Measurements from ENCODE around the gene ZSCAN32. TPM values are rescaled to one million over a fixed set of nuclear protein-coding genes. Genes with fewer than 3 reads are reported as not detected.

Gene ZSCAN32
- total RNA-seq, 1 donor from 2014 or later, result 20.7 TPM

GRCh38 chr16:3408561-3409197 lies 7.9 kb upstream of the ZSCAN32 start:
- Histone ChIP-seq H3K79me2 (ENCODE audit: insufficient read depth, low read length) (peaks cover 7% of the 10 kb centered on the region), H3K4me3 (ENCODE audit: insufficient read depth, low read depth, low read length) (no peak overlapping the region), H3K9me3 (ENCODE audit: insufficient read depth, low read depth, low read length) (peaks cover 58% of the 10 kb centered on the region), H3K9ac (ENCODE audit: low read length) (no peak overlapping the region), H3K4me2 (ENCODE audit: low read length) (no peak overlapping the region), H3K4me1 (ENCODE audit: insufficient read depth, low read length) (no peaks in the 10 kb centered on the region), H3K27ac (ENCODE audit: low read depth, low read length) (no peak overlapping the region), H3K27me3 (ENCODE audit: insufficient read depth, low read length) (no peaks in the 10 kb centered on the region), H4K20me1 (ENCODE audit: insufficient read depth, low read length) (no peaks in the 10 kb centered on the region), H2AFZ (ENCODE audit: low read depth, low read length) (no peak overlapping the region), H3K36me3 (ENCODE audit: insufficient read depth, low read length) (peaks cover 22% of the 10 kb centered on the region)
- Mint-ChIP-seq H3K4me3 (ENCODE audit: unreplicated experiment) (no peak overlapping the region), H3K27me3 (ENCODE audit: low read depth, unreplicated experiment) (no peaks in the 10 kb centered on the region), H3K4me1 (ENCODE audit: low read depth, unreplicated experiment) (no peaks in the 10 kb centered on the region), H3K9me3 (ENCODE audit: unreplicated experiment) (peaks cover 64% of the 10 kb centered on the region), H3K27ac (ENCODE audit: unreplicated experiment) (no peak overlapping the region), H3K36me3 (ENCODE audit: low read depth, unreplicated experiment) (peaks cover 70% of the 10 kb centered on the region)
- DNase-seq (ENCODE audit: low read depth), result no peak
- no peak for FAIRE-seq
- TF ChIP-seq CTCF (IDR thresholded peaks at IDR 0.05; ENCODE audit: insufficient read depth, low read depth, low read length) (no peak), EZH2 (IDR thresholded peaks at IDR 0.05; ENCODE audit: insufficient read depth, low read length) (no peak)

- Histone ChIP-seq H3K9ac (ENCODE audit: low read length) (peak overlapping the region; percentile 93), H3K4me1 (ENCODE audit: insufficient read depth, low read length) (peaks cover 9% of the 10 kb centered on the region), H4K20me1 (ENCODE audit: insufficient read depth, low read length) (no peaks in the 10 kb centered on the region), H3K79me2 (ENCODE audit: insufficient read depth, low read length) (peaks cover 37% of the 10 kb centered on the region), H3K9me3 (ENCODE audit: insufficient read depth, low read depth, low read length) (peaks cover 10% of the 10 kb centered on the region), H2AFZ (ENCODE audit: low read depth, low read length) (peak overlapping the region; percentile 86), H3K4me2 (ENCODE audit: low read length) (peak overlapping the region; percentile 90), H3K27ac (ENCODE audit: low read depth, low read length) (peak overlapping the region; percentile 70), H3K4me3 (ENCODE audit: insufficient read depth, low read depth, low read length) (peak overlapping the region; percentile 83), H3K27me3 (ENCODE audit: insufficient read depth, low read length) (no peaks in the 10 kb centered on the region), H3K36me3 (ENCODE audit: insufficient read depth, low read length) (peaks cover 29% of the 10 kb centered on the region)
- Mint-ChIP-seq H3K4me1 (ENCODE audit: low read depth, unreplicated experiment) (peaks cover 5% of the 10 kb centered on the region), H3K9me3 (ENCODE audit: unreplicated experiment) (peaks cover 18% of the 10 kb centered on the region), H3K27ac (ENCODE audit: unreplicated experiment) (peak overlapping the region; percentile 90), H3K27me3 (ENCODE audit: low read depth, unreplicated experiment) (no peaks in the 10 kb centered on the region), H3K4me3 (ENCODE audit: unreplicated experiment) (peak overlapping the region; percentile 91), H3K36me3 (ENCODE audit: low read depth, unreplicated experiment) (peaks cover 47% of the 10 kb centered on the region)
- FAIRE-seq (no peak), DNase-seq (ENCODE audit: low read depth) (peak; percentile 20)
- TF ChIP-seq EZH2 (IDR thresholded peaks at IDR 0.05; ENCODE audit: insufficient read depth, low read length) (no peak), CTCF (IDR thresholded peaks at IDR 0.05; ENCODE audit: insufficient read depth, low read depth, low read length) (no peak)
Measured at GRCh38 chr16:3401719-3402397, 1.1 kb upstream of the ZSCAN32 start.

GRCh38 chr16:3400446-3400778 lies 392 bp downstream of the ZSCAN32 start:
- Histone ChIP-seq H3K9ac (ENCODE audit: low read length) (peak overlapping the region; percentile 93), H3K4me1 (ENCODE audit: insufficient read depth, low read length) (peaks cover 9% of the 10 kb centered on the region), H2AFZ (ENCODE audit: low read depth, low read length) (peak overlapping the region; percentile 88), H3K27ac (ENCODE audit: low read depth, low read length) (peak overlapping the region; percentile 71), H3K4me2 (ENCODE audit: low read length) (peak overlapping the region; percentile 89), H4K20me1 (ENCODE audit: insufficient read depth, low read length) (peaks cover 4% of the 10 kb centered on the region), H3K27me3 (ENCODE audit: insufficient read depth, low read length) (no peaks in the 10 kb centered on the region), H3K79me2 (ENCODE audit: insufficient read depth, low read length) (peaks cover 50% of the 10 kb centered on the region), H3K4me3 (ENCODE audit: insufficient read depth, low read depth, low read length) (peak overlapping the region; percentile 83), H3K36me3 (ENCODE audit: insufficient read depth, low read length) (peaks cover 24% of the 10 kb centered on the region), H3K9me3 (ENCODE audit: insufficient read depth, low read depth, low read length) (peaks cover 2% of the 10 kb centered on the region)
- DNase-seq (ENCODE audit: low read depth), result no peak
- Mint-ChIP-seq H3K4me3 (ENCODE audit: unreplicated experiment) (peak overlapping the region; percentile 91), H3K9me3 (ENCODE audit: unreplicated experiment) (peaks cover 9% of the 10 kb centered on the region), H3K36me3 (ENCODE audit: low read depth, unreplicated experiment) (peaks cover 42% of the 10 kb centered on the region), H3K4me1 (ENCODE audit: low read depth, unreplicated experiment) (peaks cover 5% of the 10 kb centered on the region), H3K27ac (ENCODE audit: unreplicated experiment) (peak overlapping the region; percentile 8), H3K27me3 (ENCODE audit: low read depth, unreplicated experiment) (no peaks in the 10 kb centered on the region)
- TF ChIP-seq CTCF (IDR thresholded peaks at IDR 0.05; ENCODE audit: insufficient read depth, low read depth, low read length) (no peak), EZH2 (IDR thresholded peaks at IDR 0.05; ENCODE audit: insufficient read depth, low read length) (no peak)
- no peak for FAIRE-seq

Data from astrocyte (in vitro differentiated cells and primary cell).